Kidney capillary endothelial cell (primary cell): ENCODE measurements around the gene B3GLCT.
"Not testable (repeated sequence)": the region's sequence is repeated elsewhere in the genome, so short reads cannot be mapped to it uniquely, and the experiment has no call there.

ENCODE experiments used
- DNase-seq: peaks from one replicate; pipeline ENCODE4 v3.0.0-alpha.2; 2018; ENCODE audit warnings: low spot score

The B3GLCT gene

DNA sequence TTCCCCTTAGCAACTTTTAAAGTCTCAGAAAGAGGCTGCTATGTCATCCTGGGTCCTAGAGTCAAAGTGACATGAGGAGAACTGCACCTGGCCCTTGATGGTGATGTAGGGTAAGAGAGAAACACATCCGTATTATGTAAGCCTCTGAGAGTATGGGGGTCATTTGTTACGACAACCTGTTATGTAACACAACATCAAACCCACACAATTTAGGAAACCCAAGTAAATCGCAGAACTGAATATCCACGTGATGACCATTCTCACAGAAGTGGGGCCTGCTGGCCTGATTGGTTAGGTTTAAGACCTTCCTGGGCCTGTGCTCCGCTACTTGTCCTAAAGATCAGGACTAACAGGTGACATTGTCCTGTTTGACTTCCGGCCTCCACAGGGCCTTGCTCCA, 15.3 kb upstream of the B3GLCT start:
- DNase-seq, result no peak

GRCh38 chr13:31184981-31185645, 14.7 kb upstream of the B3GLCT start:
- DNase-seq, result no peak

- DNase-seq, result no peak
These were observed 8.0 kb upstream of the B3GLCT start for GRCh38 chr13:31191748-31192147.

GRCh38 chr13:31192306-31192705, 7.5 kb upstream of the B3GLCT start:
- DNase-seq, result no peak

DNA sequence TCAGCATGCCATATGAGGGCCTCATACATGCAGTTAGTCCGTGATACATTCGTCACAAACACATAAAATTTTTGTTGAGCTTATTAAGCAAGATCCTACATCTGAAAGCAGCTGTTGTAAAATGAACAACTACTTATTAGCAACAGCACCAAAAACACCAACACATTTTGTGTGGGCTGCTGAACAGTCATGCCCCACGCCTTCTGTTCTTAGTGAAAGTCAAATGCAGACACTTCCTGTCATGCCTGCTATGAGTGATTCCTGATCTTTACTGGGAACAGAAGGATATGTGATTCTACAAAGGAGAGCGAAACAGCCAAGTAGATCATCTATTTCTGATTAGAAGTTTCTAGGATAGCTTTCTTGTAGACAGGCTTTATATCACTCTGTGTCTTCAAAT, 4.2 kb upstream of the B3GLCT start:
- DNase-seq, result no peak

DNA sequence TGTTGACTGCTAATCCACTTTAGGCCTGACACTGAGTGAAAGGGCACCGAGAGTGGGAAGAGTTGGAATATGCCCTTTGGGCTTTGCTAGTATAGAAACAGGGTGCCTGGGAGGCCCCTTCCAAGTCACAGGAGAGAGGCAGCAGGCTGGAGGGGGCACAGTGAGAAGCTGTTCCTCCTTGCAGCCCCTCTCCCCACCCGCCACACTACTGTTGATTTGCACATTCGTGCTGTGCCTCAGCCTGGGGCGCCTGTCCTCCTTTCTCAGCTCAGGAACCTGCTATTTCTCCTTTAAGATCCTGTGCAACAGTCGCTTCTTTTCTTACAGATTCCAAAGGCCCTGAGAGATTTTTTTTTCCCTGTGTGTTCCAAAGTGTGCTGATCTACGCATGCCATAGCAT, 2.8 kb upstream of the B3GLCT start:
- DNase-seq, result no peak

DNA sequence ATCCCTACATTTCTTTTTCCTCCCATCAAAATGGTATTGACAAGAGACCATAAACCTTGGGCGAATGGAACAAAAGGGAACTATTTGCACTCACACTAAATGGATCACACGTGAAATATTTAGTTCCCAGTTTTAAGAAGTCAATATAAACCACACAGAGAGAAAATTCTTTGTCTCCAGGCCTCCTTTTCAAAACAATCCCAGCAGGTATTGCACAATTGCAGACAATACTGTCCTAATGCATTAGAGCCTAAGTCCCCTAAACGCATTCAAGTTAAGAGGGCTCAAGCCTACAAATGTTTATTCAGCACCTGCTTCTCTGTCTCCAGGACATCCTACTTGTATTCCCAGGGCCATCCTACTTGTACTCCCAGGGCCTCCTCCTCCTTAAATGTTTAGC, 1.3 kb upstream of the B3GLCT start:
- no peak for DNase-seq

DNA sequence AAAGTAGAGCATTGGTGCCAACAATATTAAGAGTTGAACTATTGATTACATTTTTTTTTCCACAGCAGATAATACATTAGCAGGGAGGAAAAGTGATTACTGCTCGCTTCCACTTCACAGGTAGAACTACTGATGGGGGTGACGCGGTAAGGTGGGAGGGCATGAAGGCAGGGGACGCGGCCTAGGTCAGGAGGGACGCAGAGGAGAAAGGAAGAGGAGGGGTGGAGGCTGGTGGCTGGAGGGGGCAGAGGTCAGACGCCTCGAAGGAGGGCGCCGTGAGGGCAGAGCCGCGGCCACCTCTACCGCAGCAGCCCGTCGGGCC, 287 bp upstream of the B3GLCT start:
- peak; percentile 3 for DNase-seq

- DNase-seq, result peak; percentile 39
These were observed 829 bp downstream of the B3GLCT start for GRCh38 chr13:31200637-31200971.

- DNase-seq, result no peak
These were observed 1.7 kb downstream of the B3GLCT start for GRCh38 chr13:31201341-31202031.

DNA sequence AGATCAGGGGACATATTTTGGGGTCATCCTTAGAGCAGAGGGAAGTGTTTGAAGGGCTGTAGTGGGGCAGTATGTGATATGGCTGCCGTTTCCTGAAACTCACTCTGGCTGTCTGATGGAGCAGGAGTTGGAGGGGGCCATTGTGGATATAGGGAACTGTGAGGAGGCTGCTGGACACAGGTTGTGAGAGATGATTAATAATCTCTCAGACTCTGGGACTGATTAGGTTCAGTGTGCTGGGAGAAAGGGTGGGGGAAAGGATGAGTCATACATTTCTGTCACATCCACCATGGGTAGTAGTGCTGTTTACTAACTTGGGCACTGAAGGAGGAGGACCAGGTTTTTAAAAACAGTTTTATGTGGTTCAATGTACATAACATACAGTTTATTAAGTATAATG, 4.8 kb downstream of the B3GLCT start:
- peak; percentile 49 for DNase-seq

GRCh38 chr13:31207661-31208552, 8.1 kb downstream of the B3GLCT start:
- DNase-seq, result no peak

DNA sequence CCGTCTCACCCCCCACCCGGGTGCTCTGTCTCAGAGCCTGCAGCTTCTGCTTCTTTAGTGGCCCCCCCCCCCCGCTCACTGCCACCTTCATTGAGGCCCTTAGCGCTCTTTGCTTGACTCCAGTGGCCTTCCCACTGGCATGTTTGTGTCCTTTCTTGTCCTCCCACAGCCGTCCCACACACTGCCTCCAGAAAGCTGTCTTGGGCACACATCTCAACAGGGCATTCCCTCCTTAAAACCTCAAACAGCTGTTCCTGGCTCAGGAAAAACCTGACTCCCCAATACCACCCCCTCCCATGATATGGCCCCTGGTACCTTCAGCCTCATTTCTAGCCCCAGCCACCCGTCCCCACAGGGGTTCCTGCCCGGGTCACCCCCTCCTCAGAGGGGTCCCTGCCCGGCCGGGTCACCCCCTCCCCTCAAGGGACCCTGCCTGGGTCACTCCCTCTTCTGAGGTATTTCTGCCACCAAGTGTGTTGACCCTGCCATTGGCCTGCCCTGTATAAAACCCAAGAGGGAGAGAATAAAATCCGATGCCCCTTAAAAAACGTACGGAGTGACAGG, 8.9 kb downstream of the B3GLCT start:
- no peak for DNase-seq

GRCh38 chr13:31209172-31209840, 9.5 kb downstream of the B3GLCT start:
- DNase-seq, result no peak

GRCh38 chr13:31209841-31210210, 10.1 kb downstream of the B3GLCT start:
- DNase-seq, result no peak

DNA sequence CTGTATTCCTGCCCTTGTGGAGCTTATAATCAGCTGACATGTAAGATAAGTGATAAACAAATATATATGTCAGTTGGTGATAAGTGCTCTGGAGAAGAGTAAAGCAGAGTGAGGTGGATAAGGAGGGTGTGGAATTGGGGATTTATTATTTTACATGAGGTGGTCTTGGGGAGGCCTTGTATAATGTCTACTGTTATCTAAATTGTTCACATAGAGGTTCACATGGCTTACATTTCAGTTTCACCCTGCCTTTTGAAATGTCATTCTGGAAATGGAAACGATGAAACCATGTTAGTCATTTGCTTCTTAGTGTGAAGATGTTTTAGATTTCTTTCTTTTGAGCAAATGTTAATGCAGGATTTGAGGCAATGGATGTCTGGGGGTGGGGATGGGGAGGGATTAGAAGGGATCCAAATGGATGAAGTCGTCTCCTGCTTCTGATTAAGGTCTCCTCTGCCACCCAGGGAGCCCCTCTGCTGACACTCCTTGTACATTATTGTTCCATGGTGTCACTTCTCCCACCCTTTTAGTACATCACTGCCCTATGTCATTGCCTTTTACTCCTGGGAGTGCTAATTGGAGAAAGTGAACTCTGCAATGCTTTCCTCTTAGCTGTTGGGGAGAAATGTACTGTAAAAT, 14.0 kb downstream of the B3GLCT start:
- DNase-seq, result no peak

DNA sequence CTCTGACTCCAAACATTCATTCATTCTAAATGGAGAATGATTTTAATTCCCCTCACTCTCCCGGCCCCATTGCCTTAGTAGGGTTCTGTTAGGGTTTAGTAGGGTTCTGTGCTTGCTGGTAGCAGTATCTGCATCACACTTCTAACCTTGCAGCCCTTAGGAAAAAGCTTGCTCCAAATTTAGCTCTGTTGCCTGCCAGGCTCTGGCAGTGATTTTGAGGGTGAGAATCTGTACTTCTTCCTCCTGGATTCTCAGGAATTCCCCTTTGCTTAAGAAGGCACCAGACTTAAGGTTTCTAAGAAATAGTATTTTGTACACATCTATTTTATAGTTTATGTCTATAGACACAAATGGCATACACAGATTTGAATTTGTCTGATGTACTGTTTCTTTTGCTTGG, 14.7 kb downstream of the B3GLCT start:
- DNase-seq, result no peak

DNA sequence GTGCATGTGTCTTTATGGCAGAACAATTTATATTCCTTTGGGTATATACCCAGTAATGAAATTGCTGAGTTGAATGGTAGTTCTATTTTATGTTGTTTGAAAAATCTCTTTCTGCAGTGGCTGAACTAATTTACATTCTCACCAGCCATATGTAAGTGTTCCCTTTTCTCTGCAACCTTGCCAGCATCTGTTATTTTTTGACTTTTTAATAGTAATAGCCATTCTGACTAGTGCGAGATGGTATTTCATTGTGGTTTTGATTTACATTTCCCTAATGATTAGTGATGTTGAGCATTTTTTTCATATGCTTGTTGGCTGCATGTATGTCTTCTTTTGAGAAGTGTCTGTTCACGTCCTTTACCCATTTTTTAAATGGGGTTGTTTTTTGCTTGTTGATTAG, 17.1 kb downstream of the B3GLCT start:
- DNase-seq, result not testable (repeated sequence)

GRCh38 chr13:31219909-31220598, 20.3 kb downstream of the B3GLCT start:
- no peak for DNase-seq

DNA sequence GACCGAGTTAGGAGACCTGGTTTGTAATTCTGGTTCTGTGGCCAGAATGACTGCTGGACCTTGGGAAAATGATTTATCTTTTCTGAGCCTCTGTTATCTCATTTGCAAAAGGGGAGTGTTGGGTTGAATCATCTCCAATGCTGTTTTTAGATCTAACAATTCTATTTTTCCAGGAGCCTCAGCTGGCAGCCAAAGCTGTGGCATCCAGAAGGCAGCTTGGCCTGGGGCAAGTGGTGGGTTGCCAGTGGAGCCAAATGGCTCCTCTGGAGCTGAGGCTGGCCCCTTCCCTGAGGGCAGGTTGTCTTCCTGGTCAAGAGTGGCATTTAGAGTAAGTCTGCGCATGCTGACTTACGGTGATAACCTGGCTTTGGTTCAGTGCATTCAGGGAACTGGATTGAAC, 21.3 kb downstream of the B3GLCT start:
- DNase-seq, result no peak

DNA sequence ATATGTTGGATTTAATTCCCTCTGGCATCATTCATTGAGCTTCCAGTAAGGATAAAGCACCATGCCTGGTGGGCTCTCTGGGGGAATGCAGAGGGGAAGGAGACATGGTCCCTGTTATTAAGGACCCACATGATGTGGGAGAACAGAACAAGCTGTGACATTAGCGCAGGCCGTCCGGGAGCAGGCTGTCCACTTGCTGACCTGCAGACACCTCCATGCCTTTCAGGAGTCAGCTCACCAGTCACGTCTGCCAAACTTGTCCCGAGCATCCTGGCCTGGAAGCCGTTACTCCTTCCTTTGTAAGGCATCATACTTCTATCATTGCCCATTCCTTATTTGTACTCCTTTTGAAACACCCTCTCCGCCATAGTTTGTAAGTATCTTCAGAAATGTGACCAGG, 23.4 kb downstream of the B3GLCT start:
- no peak for DNase-seq
